Chondrocyte (in vitro differentiated cells): ENCODE results near the gene TIMP1. TPM values are rescaled to one million over a fixed set of nuclear protein-coding genes. Genes with fewer than 3 reads are reported as not detected.

Experiments used
- DNase-seq: peaks from one replicate; pipeline ENCODE4 v3.0.0; 2021; ENCODE audit warnings: mixed read lengths, low spot score
- H3K27ac Mint-ChIP-seq: one replicate; pipeline ENCODE4 v1.8.0; 2021; ENCODE audit warnings: mild to moderate bottlenecking, moderate library complexity, mixed read lengths; ENCODE audit not compliant: unreplicated experiment
- H3K27me3 Mint-ChIP-seq: 2 replicates; pipeline ENCODE4 v1.8.0; 2021; ENCODE audit warnings: low read depth, mixed read lengths
- H3K36me3 Mint-ChIP-seq: 2 replicates; pipeline ENCODE4 v1.8.0; 2021; ENCODE audit warnings: low read depth, mixed read lengths
- H3K4me1 Mint-ChIP-seq: 2 replicates; pipeline ENCODE4 v1.8.0; 2021; ENCODE audit warnings: low read depth, mild to moderate bottlenecking, mixed read lengths
- H3K4me3 Mint-ChIP-seq: one replicate; pipeline ENCODE4 v1.8.0; 2021; ENCODE audit warnings: mild to moderate bottlenecking, moderate library complexity, mixed read lengths; ENCODE audit not compliant: unreplicated experiment
- H3K9me3 Mint-ChIP-seq: 2 replicates; pipeline ENCODE4 v1.8.0; 2021; ENCODE audit warnings: low read depth, mixed read lengths
- total RNA-seq: library from RNA; stranded (reverse); gene quantifications from 3 replicates; pipeline ENCODE4 v1.2.1, GENCODE V29; 2021
- TF ChIP-seq, protein P1 (sequence below): fragments of 200-600 bp; sonication (generic); IDR thresholded peaks from 2 replicates; pipeline ENCODE4 v1.5.0; 2021; ENCODE audit warnings: antibody characterized with exemption, mild to moderate bottlenecking, moderate library complexity

TIMP1 gene
- total RNA-seq, 1 donor from 2014 or later = 633 TPM

DNA sequence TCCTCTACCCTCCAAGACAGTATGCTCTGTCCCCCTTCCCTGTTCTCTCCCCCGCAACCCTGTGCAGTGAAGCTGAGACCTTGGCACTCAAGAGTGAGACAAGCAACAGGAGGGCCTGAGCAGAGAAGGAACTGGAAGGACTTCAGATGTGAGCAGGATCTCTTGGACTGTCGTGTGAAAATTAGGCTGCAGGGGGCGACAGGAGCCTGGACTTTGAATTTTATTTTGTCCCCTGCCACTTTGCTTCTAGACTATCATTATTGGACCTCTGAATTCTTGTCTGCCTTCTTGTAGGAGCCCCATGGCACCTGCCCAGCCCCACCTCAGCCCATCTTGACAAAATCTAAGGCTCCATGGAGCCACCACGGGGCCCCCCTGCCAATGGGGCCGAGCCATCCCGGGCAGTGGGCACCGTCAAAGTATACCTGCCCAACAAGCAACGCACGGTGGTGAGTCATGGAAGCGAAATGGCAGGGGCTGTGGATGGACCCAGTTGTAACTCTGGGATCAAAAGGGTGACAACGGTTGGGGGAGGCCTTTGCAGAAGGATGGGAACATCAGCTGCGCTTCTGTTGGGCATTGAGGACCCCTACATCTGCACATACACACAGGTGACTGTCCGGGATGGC, 19.5 kb upstream of the TIMP1 start:
- no peak for DNase-seq
- H3K36me3 Mint-ChIP-seq = peaks cover 5% of the 10 kb centered on the region

DNA sequence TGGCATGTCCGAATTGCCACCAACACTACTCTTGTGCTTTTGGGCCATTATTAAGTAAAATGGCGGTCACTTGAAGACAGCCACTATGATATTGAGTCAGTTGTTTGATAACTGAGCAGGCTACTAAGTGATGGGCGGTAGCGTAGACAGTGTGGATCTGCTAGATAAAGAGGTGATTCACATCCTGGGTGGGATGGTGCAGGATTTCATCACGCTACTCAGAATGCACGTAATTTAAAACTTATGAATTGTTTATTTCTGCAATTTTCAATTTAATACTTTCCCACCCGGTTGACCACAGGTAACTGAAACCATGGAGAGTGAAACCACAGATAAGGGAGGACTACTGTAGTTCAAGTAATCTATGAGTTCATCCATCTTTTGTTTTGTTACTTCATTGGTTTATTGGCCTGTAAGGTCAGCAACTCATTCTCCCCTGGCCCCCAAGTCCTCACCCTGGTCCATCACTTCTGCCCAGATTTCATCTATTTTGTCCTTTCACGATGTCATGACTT, 18.4 kb upstream of the TIMP1 start:
- TF ChIP-seq, protein P1, sequence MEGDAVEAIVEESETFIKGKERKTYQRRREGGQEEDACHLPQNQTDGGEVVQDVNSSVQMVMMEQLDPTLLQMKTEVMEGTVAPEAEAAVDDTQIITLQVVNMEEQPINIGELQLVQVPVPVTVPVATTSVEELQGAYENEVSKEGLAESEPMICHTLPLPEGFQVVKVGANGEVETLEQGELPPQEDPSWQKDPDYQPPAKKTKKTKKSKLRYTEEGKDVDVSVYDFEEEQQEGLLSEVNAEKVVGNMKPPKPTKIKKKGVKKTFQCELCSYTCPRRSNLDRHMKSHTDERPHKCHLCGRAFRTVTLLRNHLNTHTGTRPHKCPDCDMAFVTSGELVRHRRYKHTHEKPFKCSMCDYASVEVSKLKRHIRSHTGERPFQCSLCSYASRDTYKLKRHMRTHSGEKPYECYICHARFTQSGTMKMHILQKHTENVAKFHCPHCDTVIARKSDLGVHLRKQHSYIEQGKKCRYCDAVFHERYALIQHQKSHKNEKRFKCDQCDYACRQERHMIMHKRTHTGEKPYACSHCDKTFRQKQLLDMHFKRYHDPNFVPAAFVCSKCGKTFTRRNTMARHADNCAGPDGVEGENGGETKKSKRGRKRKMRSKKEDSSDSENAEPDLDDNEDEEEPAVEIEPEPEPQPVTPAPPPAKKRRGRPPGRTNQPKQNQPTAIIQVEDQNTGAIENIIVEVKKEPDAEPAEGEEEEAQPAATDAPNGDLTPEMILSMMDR = no peak
- Mint-ChIP-seq H3K4me1 (peaks cover 16% of the 10 kb centered on the region), H3K4me3 (no peak overlapping the region), H3K9me3 (peaks cover 8% of the 10 kb centered on the region), H3K27ac (no peak overlapping the region), H3K27me3 (no peaks in the 10 kb centered on the region), H3K36me3 (peaks cover 5% of the 10 kb centered on the region)
- no peak for DNase-seq

More for the DNA sequence above, 19.5 kb upstream of the TIMP1 start:
- TF ChIP-seq, protein P1 = peak; percentile 73
- Mint-ChIP-seq H3K4me3 (peak overlapping the region; percentile 59), H3K9me3 (peaks cover 8% of the 10 kb centered on the region), H3K4me1 (peaks cover 16% of the 10 kb centered on the region), H3K27me3 (no peaks in the 10 kb centered on the region), H3K27ac (peak overlapping the region; percentile 45)

- Mint-ChIP-seq H3K27me3 (no peaks in the 10 kb centered on the region), H3K4me1 (peaks cover 16% of the 10 kb centered on the region), H3K27ac (no peak overlapping the region), H3K4me3 (no peak overlapping the region), H3K9me3 (peaks cover 8% of the 10 kb centered on the region), H3K36me3 (peaks cover 5% of the 10 kb centered on the region)
- no peak for DNase-seq
- TF ChIP-seq, protein P1 = no peak
These were observed 17.7 kb upstream of the TIMP1 start for GRCh38 chrX:47564438-47565085.

GRCh38 chrX:47566841-47567240, 15.4 kb upstream of the TIMP1 start:
- H3K9me3 Mint-ChIP-seq = peaks cover 8% of the 10 kb centered on the region
- peaks cover 5% of the 10 kb centered on the region for H3K36me3 Mint-ChIP-seq
- H3K27me3 Mint-ChIP-seq = no peaks in the 10 kb centered on the region
- peaks cover 4% of the 10 kb centered on the region for H3K4me1 Mint-ChIP-seq
- DNase-seq = no peak
- H3K4me3 Mint-ChIP-seq = no peak overlapping the region
- TF ChIP-seq, protein P1 = no peak
- H3K27ac Mint-ChIP-seq = no peak overlapping the region

DNA sequence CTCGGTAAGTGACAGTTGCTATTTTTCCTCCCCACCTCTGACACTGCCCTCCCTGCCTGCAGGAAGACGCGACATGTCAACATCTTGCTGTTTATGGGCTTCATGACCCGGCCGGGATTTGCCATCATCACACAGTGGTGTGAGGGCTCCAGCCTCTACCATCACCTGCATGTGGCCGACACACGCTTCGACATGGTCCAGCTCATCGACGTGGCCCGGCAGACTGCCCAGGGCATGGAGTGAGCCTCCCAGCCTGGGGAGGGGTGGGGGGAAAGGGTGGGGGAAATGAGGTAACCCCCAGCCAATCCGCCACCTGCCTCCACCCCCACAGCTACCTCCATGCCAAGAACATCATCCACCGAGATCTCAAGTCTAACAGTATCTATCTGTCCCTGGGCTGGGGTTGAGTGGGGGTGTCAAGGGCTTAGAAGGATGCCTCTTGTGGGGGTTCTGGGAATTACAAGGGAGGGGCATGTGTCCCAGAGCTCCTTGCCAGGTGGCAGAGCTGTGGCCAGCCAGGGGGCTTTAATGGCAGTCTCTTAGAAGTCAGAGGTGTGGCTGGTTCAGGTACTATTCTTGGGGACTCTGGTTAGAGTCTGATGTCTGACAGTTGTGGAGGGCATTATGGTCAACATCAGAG, 13.5 kb upstream of the TIMP1 start:
- TF ChIP-seq, protein P1 = peak; percentile 58
- H3K27me3 Mint-ChIP-seq = no peaks in the 10 kb centered on the region
- H3K4me3 Mint-ChIP-seq = no peak overlapping the region
- no peak overlapping the region for H3K27ac Mint-ChIP-seq
- DNase-seq = no peak
- peaks cover 8% of the 10 kb centered on the region for H3K36me3 Mint-ChIP-seq
- peaks cover 4% of the 10 kb centered on the region for H3K9me3 Mint-ChIP-seq
- H3K4me1 Mint-ChIP-seq = peaks cover 12% of the 10 kb centered on the region
